ENCODE results near the gene USP5.
"Not testable (repeated sequence)": the region's sequence is repeated elsewhere in the genome, so short reads cannot be mapped to it uniquely, and the experiment has no call there.

Gene USP5

DNA sequence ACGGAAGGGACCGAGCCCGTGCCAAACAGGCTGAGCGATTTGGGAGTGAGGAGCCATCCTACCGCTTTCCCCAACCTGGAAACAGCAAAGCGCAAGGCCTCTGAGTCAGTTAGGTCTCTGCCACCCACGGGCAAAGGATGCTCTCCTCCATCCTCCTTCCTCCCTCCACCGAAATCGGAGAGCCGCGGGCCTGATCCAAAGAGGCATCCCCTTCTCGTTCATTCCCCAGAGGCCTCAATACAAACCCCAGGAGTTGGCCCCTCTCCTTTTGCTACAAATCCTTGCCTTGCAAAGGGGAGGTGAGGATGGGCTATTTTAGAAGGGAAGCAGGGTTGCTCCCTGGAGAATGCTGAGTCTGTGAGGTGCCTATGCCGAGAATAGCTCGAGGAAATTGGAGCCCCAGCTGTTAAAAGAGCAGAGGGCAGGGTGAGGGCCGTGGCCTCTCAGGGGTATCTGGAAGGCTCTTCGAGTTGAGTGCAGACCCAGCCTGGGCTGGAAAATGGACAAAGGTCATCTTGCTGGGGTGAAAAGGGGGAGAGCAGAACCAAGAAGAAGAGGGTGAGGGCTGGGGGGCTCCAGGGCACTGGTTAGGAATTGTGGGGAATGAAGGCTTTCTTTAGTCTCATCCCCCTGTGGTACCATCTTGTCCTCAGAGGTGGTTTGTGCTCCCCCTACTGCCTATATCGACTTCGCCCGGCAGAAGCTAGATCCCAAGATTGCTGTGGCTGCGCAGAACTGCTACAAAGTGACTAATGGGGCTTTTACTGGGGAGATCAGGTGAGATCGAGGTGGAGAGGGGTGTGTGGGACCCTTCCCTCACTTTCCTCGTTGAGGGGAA is 16.5 kb downstream of the USP5 start:
- TF ChIP-seq, protein P1, sequence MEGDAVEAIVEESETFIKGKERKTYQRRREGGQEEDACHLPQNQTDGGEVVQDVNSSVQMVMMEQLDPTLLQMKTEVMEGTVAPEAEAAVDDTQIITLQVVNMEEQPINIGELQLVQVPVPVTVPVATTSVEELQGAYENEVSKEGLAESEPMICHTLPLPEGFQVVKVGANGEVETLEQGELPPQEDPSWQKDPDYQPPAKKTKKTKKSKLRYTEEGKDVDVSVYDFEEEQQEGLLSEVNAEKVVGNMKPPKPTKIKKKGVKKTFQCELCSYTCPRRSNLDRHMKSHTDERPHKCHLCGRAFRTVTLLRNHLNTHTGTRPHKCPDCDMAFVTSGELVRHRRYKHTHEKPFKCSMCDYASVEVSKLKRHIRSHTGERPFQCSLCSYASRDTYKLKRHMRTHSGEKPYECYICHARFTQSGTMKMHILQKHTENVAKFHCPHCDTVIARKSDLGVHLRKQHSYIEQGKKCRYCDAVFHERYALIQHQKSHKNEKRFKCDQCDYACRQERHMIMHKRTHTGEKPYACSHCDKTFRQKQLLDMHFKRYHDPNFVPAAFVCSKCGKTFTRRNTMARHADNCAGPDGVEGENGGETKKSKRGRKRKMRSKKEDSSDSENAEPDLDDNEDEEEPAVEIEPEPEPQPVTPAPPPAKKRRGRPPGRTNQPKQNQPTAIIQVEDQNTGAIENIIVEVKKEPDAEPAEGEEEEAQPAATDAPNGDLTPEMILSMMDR (IDR thresholded peaks at IDR 0.05; ENCODE audit: insufficient read depth, low read depth, low read length, missing control alignments): peak; percentile 12
- DNase-seq (ENCODE audit: low read depth): peak; percentile 18
- peak overlapping the region; percentile 88 for H3K4me3 ChIP-seq (ENCODE audit: low read length)

- H3K4me3 ChIP-seq (ENCODE audit: low read length): peak overlapping the region; percentile 88
- peak; percentile 80 for DNase-seq (ENCODE audit: low read depth)
- TF ChIP-seq, protein P1 (IDR thresholded peaks at IDR 0.05; ENCODE audit: insufficient read depth, low read depth, low read length, missing control alignments): peak; percentile 87
These were observed 17.4 kb downstream of the USP5 start for GRCh38 chr12:6869049-6870021.

DNA sequence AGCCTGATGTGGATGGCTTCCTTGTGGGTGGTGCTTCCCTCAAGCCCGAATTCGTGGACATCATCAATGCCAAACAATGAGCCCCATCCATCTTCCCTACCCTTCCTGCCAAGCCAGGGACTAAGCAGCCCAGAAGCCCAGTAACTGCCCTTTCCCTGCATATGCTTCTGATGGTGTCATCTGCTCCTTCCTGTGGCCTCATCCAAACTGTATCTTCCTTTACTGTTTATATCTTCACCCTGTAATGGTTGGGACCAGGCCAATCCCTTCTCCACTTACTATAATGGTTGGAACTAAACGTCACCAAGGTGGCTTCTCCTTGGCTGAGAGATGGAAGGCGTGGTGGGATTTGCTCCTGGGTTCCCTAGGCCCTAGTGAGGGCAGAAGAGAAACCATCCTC is 18.4 kb downstream of the USP5 start:
- H3K4me3 ChIP-seq (ENCODE audit: low read length); DNase-seq (ENCODE audit: low read depth): not testable (repeated sequence)

DNA sequence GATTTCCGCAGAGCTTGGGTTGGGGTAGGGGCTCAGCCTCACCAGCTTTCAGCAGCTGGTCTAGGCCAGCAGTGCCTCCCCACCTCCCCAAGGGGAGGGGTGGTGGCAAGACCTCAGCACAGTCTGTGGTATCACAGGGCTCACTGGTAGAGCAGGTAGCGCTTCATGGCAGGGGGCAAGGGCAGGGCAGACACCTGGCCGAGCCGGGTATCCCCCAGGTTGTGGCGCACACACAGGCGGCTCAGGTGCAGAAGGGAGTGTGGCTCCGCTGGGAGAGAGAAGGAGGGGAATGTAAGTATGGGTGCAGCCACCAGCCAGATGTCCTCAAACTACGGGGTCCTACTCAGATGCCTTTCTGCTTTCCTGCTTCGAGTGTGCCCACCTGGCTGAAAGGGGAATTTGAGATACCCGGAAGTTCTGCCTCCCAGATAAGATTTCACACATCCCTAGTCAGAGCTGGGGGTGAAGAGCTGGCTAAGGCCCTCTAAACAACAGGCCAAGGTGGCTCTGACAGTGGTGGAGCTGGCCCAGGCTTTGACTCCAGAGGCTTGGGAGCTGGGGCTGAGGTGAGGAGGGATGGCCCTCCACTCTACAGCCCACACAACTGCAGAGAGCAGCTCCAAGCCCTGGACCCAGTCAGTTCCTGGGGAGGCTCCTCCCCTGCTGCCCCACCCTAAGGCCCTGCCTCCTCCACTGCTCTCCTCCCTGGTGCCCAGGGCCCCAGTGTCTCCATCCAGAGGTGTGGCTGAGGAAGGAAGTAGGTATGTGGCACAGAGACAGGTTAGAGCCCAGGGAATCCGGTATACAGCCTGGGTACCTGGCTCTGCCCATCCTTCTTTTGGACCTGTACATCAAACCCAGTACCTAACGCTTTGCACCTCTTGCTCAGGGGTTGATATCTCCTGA is 19.4 kb downstream of the USP5 start:
- TF ChIP-seq, protein P1 (IDR thresholded peaks at IDR 0.05; ENCODE audit: insufficient read depth, low read depth, low read length, missing control alignments): no peak
- peak; percentile 87 for DNase-seq (ENCODE audit: low read depth)
- H3K4me3 ChIP-seq (ENCODE audit: low read length): peak overlapping the region; percentile 83

DNA sequence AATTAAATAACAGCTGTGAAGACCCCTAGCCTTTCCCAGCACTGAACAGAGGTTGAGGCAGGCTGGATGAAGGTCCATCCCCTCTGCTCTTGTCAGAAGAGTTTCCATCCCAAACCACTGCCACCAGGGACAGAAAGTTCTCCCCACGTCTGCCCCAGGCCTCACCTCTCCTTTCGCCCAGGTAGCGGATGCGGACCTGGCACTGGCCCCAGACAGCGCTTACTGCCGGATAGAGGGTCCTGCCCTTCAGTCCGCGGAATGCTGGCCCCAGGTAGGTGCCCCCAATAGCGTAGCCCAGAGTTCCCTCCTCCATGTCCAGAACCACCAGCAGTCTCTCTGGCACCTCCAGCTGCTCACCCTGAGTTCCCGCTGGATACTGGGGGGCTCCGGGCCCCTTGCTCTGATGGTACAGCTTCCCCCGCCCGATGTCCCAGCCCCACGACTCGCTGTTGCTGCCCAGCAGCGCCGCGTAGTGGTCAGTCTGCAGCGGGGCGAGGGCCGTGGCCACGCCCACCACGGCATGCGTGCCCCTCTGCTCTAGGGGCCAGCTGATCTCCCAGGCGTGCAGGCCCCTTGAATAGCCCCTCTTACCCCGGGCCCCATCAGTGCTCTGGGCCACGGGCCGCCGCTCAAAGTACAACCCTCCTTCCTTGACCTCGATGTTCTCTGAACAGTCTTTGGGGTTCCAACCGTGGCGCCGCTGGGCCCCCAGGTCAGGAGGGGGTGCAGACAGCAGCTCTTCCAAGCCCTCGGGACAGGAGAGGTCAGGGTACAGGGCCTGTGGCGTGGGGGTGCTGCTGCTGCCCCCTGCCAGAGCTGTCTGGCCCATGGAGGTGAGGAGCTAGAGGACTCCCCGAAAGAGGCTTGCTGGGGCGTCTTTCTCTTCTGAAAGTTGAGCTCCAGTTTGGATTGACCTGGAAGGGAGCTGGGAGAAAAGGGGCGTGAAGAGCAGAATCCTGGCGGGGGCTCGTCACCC is 20.4 kb downstream of the USP5 start:
- TF ChIP-seq, protein P1 (IDR thresholded peaks at IDR 0.05; ENCODE audit: insufficient read depth, low read depth, low read length, missing control alignments): peak; percentile 89
- H3K4me3 ChIP-seq (ENCODE audit: low read length): peak overlapping the region; percentile 83
- peak; percentile 76 for DNase-seq (ENCODE audit: low read depth)

All from epithelial cell of esophagus (primary cell).